BJ (cell line): Measurements from ENCODE around the gene ELF4. TPM values are rescaled to one million over a fixed set of nuclear protein-coding genes. Genes with fewer than 3 reads are reported as not detected.

ENCODE experiments used
- CTCF ChIA-PET: fragments of 350-600 bp; formaldehyde crosslinking; extraction: SDS; loops from one replicate; lab custom pipeline; 2021; ENCODE audit warnings: antibody characterized with exemption, inconsistent platforms; lab: Yijun Ruan, JAX
- POLR2A ChIA-PET: fragments of 300-600 bp; sonication (Branson Sonifier 250); formaldehyde crosslinking; extraction: SDS; loops from one replicate; lab custom pipeline; 2021; ENCODE audit warnings: antibody characterized with exemption; lab: Charles Lee
- DNase-seq: peaks from one replicate; pipeline ENCODE4 v3.0.0-alpha.2; 2011; ENCODE audit warnings: low read depth
- H3K27me3 ChIP-seq: 2 replicates; pipeline ENCODE4 v1.6.0; 2011; ENCODE audit warnings: low read length; ENCODE audit not compliant: control insufficient read depth, insufficient read depth
- H3K36me3 ChIP-seq: 2 replicates; pipeline ENCODE4 v1.5.1; 2011; ENCODE audit warnings: low read length; ENCODE audit not compliant: control insufficient read depth, insufficient read depth
- H3K4me3 ChIP-seq: 2 replicates; pipeline ENCODE4 v1.5.1; 2011; ENCODE audit warnings: low read depth, mild to moderate bottlenecking, control low read depth, low read length
- polyA plus RNA-seq: library from polyadenylated mRNA; depleted of rRNA; stranded (reverse); fragments of >200 nt; gene quantifications from 2 replicates; pipeline ENCODE4 v1.2.3, GENCODE V29; 2011
- TF ChIP-seq, protein P1 (sequence below): IDR thresholded peaks from 2 replicates; pipeline ENCODE4 v1.5.1; 2011; ENCODE audit warnings: low read depth, mild to moderate bottlenecking, control low read depth, inconsistent platforms, low read length, moderate library complexity; ENCODE audit not compliant: insufficient read depth

ELF4 gene
- polyA plus RNA-seq, 1 experiment = 31.1 TPM

DNA sequence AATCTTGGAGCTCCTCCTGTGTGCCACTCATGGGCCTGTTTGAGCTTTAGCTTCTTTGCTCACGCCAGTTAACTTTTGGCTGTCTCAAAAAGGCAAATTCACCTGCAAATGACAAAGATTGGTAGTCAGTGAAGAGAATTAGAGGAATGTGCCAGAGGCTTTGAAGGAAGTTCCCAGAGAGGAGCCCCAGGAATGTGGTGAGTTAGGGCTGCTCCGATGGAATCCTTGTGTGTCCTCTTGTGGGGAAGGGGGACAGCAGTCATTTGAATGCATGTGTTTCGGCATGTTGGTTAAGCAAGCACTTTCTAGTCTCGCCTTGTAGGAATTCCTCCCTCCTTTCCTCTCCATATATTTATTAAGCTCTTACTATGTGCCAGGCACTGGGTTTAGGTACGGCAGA lies 62.9 kb downstream of the ELF4 start:
- POLR2A ChIA-PET = no interaction called here

DNA sequence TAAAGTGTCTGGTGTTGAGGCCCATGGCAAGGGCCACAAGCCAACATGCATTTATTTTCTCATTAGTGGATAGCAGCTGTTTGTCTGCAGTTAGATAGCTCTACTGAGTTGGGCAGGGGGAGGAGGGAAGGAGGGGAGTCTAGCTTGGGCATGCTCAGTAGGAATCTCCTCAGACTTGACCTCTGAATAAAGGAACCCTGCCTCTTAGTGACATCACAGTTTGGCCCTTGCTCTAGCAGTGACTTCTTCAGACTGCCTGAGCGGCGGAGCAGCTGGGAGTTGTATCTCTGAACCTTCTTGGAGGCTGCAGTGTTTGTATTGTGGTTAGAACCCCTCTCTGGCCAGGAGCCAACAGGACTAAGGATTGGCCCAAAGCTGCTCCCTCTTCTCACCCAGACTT lies 70.5 kb downstream of the ELF4 start:
- peaks cover 8% of the 10 kb centered on the region for H3K36me3 ChIP-seq
- TF ChIP-seq, protein P1, sequence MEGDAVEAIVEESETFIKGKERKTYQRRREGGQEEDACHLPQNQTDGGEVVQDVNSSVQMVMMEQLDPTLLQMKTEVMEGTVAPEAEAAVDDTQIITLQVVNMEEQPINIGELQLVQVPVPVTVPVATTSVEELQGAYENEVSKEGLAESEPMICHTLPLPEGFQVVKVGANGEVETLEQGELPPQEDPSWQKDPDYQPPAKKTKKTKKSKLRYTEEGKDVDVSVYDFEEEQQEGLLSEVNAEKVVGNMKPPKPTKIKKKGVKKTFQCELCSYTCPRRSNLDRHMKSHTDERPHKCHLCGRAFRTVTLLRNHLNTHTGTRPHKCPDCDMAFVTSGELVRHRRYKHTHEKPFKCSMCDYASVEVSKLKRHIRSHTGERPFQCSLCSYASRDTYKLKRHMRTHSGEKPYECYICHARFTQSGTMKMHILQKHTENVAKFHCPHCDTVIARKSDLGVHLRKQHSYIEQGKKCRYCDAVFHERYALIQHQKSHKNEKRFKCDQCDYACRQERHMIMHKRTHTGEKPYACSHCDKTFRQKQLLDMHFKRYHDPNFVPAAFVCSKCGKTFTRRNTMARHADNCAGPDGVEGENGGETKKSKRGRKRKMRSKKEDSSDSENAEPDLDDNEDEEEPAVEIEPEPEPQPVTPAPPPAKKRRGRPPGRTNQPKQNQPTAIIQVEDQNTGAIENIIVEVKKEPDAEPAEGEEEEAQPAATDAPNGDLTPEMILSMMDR = no peak
- no peak overlapping the region for H3K4me3 ChIP-seq
- CTCF ChIA-PET = interaction anchor here (0.8 to 2.3 kb wide), 2 partner anchors 12 to 114 kb away, joined by 3 to 11 read pairs; no protein-coding TSS in a partner anchor
- no peak for DNase-seq
- POLR2A ChIA-PET = no interaction called here
- H3K27me3 ChIP-seq = no peaks in the 10 kb centered on the region

More for the DNA sequence above, 62.9 kb downstream of the ELF4 start:
- no peak for DNase-seq
- H3K4me3 ChIP-seq = no peak overlapping the region
- CTCF ChIA-PET = no interaction called here
- TF ChIP-seq, protein P1 = no peak
- peaks cover 13% of the 10 kb centered on the region for H3K36me3 ChIP-seq
- no peaks in the 10 kb centered on the region for H3K27me3 ChIP-seq

DNA sequence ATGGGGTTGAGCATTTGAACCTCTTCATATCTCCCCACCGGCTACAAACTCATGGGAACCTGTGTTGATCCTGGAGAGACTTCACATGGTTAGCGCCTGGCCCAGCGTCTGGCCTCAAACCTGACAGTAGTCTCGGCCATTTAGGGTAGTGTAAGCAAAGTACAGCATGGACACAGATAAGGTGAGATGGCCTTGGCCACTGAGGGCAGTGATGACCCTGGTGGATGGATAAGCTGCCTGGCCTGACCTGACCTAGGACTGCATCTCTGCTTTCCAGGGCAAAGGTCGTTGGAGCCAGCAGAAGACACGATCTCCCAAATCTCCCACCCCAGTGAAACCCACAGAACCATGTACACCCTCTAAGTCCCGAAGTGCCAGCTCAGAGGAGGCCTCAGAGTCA lies 76.1 kb downstream of the ELF4 start:
- ChIA-PET POLR2A (no interaction called here), CTCF (interaction anchor here (1.4 to 2.3 kb wide), 2 partner anchors 26 to 429 kb away, joined by 3 to 7 read pairs; no protein-coding TSS in a partner anchor)
- Histone ChIP-seq H3K27me3 (no peaks in the 10 kb centered on the region), H3K4me3 (no peak overlapping the region), H3K36me3 (peaks cover 12% of the 10 kb centered on the region)
- DNase-seq = no peak
- TF ChIP-seq, protein P1 = no peak

DNA sequence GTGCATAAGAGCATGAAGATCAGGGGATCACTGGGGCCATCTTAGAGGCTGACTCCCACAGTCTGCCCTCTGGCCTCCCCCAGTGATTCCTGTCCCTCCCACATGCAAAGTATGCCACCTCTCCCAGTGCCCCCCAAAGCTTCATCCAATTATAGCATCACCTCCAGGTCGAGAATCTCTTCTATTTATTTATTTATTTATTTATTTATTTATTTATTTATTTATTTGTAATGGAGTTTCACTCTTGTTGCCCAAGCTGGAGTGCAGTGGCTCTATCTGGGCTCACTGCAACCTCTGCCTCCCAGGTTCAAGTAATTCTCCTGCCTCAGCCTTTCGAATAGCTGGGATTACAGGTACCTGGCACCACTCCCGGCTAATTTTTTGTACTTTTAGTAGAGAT lies 77.7 kb downstream of the ELF4 start:
- no peaks in the 10 kb centered on the region for H3K27me3 ChIP-seq
- ChIA-PET CTCF (interaction anchor here (2.3 kb wide), 2 partner anchors 28 to 107 kb away, joined by 7 to 10 read pairs; no protein-coding TSS in a partner anchor), POLR2A (no interaction called here)
- TF ChIP-seq, protein P1 = no peak
- DNase-seq = no peak
- H3K36me3 ChIP-seq = peaks cover 10% of the 10 kb centered on the region
- no peak overlapping the region for H3K4me3 ChIP-seq

DNA sequence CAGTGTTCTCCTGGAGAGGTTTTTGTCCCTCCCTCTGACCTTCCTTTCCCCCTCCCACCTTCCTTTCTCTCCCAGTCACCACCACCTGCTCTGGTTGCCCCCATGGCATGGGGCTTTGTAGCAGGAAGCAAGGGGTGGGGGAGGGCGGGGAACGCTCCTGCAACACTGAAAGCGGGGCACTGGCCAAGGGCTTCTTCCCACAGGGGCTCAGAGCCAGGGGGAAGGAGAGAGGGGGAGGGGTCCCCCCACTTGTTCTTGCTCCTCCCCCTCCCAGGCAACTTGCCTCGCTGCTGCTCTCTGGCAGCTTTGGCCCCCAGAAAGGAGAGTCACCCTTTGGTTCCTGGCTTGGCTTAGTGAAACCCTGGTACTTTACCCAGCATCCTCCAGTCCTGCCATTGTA lies 79.5 kb downstream of the ELF4 start:
- ChIA-PET POLR2A (no interaction called here), CTCF (interaction anchor here (2.3 kb wide), 1 partner anchor 105 kb away, joined by 10 read pairs; no protein-coding TSS in a partner anchor)
- H3K36me3 ChIP-seq = peaks cover 14% of the 10 kb centered on the region
- TF ChIP-seq, protein P1 = no peak
- no peak overlapping the region for H3K4me3 ChIP-seq
- DNase-seq = no peak
- no peaks in the 10 kb centered on the region for H3K27me3 ChIP-seq
